Activated CD8-positive, alpha-beta memory T cell treated with anti-CD3 and anti-CD28 coated beads, Interleukin-2, amount 50 U/mL, for 48 hours (primary cell): ENCODE measurements around the gene MGAT5B.
"Not testable (repeated sequence)": the region's sequence is repeated elsewhere in the genome, so short reads cannot be mapped to it uniquely, and the experiment has no call there.

Experiments used
- DNase-seq: peaks from one replicate; pipeline ENCODE4 v3.0.0-alpha.2; 2020

MGAT5B gene

GRCh38 chr17:76848670-76849069 lies 19.5 kb upstream of the MGAT5B start:
- DNase-seq = no peak

- not testable (repeated sequence) for DNase-seq
Measured at GRCh38 chr17:76849160-76849559, 19.0 kb upstream of the MGAT5B start.

GRCh38 chr17:76852843-76853242 lies 15.4 kb upstream of the MGAT5B start:
- no peak for DNase-seq

- DNase-seq = no peak
Measured at GRCh38 chr17:76855105-76855504, 13.1 kb upstream of the MGAT5B start.

- no peak for DNase-seq
Measured at GRCh38 chr17:76862079-76862478, 6.1 kb upstream of the MGAT5B start.

GRCh38 chr17:76862494-76862893 lies 5.7 kb upstream of the MGAT5B start:
- no peak for DNase-seq

- no peak for DNase-seq
Measured at GRCh38 chr17:76864024-76864423, 4.2 kb upstream of the MGAT5B start.

- DNase-seq = no peak
Measured at GRCh38 chr17:76865174-76865573, 3.0 kb upstream of the MGAT5B start.

- no peak for DNase-seq
Measured at GRCh38 chr17:76866203-76866602, 2.0 kb upstream of the MGAT5B start.

GRCh38 chr17:76866774-76867577 lies 1.2 kb upstream of the MGAT5B start:
- DNase-seq = no peak

GRCh38 chr17:76867578-76868175 lies 527 bp upstream of the MGAT5B start:
- no peak for DNase-seq

GRCh38 chr17:76868669-76869495 lies 678 bp downstream of the MGAT5B start:
- no peak for DNase-seq

GRCh38 chr17:76869496-76870376 lies 1.5 kb downstream of the MGAT5B start:
- no peak for DNase-seq

GRCh38 chr17:76870377-76870714 lies 2.1 kb downstream of the MGAT5B start:
- DNase-seq = no peak

- DNase-seq = no peak
Measured at GRCh38 chr17:76871668-76872067, 3.5 kb downstream of the MGAT5B start.

GRCh38 chr17:76872221-76872873 lies 4.1 kb downstream of the MGAT5B start:
- no peak for DNase-seq

- no peak for DNase-seq
Measured at GRCh38 chr17:76872874-76873221, 4.6 kb downstream of the MGAT5B start.

- no peak for DNase-seq
Measured at GRCh38 chr17:76873856-76874255, 5.7 kb downstream of the MGAT5B start.

GRCh38 chr17:76877437-76877836 lies 9.2 kb downstream of the MGAT5B start:
- DNase-seq = no peak

GRCh38 chr17:76878568-76878967 lies 10.4 kb downstream of the MGAT5B start:
- no peak for DNase-seq

- DNase-seq = no peak
Measured at GRCh38 chr17:76879254-76879653, 11.1 kb downstream of the MGAT5B start.

- no peak for DNase-seq
Measured at GRCh38 chr17:76879691-76880090, 11.5 kb downstream of the MGAT5B start.
